ENCODE results near the gene BICD2.

BICD2 gene

DNA sequence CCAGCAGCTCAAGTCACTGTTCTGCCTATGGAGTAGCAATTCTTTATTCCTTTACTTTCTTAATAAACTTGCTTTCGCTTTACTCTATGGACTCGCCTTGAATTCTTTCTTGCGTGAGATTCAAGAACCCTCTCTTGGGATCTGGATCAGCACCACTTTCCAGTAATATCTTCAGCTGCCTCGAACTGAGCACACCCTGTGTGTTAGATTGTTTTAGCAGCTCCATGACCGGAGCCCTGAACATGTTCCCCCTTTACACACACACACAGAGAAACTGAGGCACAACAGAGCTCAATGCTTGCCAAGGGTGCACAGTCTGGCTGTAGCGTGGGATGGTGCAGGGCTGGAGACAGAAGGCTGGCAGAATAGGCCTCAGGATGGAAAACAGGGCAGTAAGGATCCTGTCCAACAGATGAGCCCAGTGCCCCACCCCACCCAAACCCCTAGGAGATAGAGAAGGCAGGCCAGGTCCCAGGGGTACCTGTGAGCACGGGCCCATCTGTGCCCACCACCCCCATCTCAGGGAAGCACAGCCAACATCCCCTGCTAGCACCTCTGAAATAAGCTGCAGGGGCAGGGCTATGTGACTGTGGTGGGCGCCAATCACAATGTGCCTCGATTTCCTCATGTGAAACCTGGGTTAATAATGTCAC, 27.9 kb downstream of the BICD2 start:
- TF ChIP-seq, protein P1, sequence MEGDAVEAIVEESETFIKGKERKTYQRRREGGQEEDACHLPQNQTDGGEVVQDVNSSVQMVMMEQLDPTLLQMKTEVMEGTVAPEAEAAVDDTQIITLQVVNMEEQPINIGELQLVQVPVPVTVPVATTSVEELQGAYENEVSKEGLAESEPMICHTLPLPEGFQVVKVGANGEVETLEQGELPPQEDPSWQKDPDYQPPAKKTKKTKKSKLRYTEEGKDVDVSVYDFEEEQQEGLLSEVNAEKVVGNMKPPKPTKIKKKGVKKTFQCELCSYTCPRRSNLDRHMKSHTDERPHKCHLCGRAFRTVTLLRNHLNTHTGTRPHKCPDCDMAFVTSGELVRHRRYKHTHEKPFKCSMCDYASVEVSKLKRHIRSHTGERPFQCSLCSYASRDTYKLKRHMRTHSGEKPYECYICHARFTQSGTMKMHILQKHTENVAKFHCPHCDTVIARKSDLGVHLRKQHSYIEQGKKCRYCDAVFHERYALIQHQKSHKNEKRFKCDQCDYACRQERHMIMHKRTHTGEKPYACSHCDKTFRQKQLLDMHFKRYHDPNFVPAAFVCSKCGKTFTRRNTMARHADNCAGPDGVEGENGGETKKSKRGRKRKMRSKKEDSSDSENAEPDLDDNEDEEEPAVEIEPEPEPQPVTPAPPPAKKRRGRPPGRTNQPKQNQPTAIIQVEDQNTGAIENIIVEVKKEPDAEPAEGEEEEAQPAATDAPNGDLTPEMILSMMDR (IDR thresholded peaks at IDR 0.05): no peak
- Mint-ChIP-seq H3K4me1 (peaks cover 37% of the 10 kb centered on the region), H3K27me3 (ENCODE audit: low read depth, poor library complexity) (no peaks in the 10 kb centered on the region), H3K36me3 (ENCODE audit: low read depth) (peaks cover 10% of the 10 kb centered on the region), H3K27ac (no peak overlapping the region), H3K9me3 (peaks cover 4% of the 10 kb centered on the region), H3K4me3 (no peak overlapping the region)
- DNase-seq: no peak

DNA sequence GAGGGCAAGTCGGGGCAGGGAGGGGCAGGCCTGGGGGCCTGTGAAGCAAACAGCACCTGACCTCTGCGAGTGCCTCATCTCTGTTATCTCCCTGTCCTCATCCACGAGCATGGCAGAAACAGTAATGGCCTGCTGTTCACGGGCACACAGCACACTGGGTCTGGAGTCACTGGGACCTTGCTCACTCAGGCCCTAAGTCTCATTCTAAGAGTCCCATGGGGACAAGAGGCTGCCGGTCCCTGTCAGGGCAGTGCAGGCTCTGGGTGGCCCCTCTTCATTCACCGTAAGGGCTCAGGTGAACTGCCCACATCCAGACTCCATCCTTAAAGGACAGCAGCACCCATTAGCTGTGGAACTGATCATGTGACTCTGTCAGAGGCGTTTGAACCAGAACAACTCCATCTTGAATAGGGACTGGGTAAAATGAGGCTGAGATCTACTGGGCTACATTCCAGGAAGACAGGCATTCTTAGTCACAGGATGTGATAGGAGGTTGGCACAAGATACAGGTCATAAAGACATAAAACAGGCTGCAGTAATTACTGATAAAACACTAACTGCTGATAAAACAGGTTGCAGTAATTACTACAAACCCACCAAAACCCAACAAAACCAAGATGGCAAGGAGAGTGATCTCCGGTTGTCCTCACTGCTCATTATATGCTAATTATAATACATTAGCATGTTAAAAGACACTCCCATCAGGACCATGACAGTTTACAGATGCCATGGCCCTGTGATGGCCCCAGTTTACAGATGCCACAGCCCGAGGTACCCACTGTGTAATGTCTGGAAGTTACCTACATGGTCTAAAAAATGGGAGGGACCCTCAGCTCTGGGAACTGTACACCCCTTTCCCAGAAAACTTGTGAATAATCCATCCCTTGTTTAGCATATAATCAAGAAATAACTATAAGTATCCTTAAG, 28.7 kb downstream of the BICD2 start:
- Mint-ChIP-seq H3K4me3 (no peak overlapping the region), H3K36me3 (ENCODE audit: low read depth) (peaks cover 10% of the 10 kb centered on the region), H3K27ac (no peak overlapping the region), H3K4me1 (peaks cover 35% of the 10 kb centered on the region), H3K9me3 (peaks cover 4% of the 10 kb centered on the region), H3K27me3 (ENCODE audit: low read depth, poor library complexity) (no peaks in the 10 kb centered on the region)
- DNase-seq: no peak
- TF ChIP-seq, protein P1 (IDR thresholded peaks at IDR 0.05): no peak

DNA sequence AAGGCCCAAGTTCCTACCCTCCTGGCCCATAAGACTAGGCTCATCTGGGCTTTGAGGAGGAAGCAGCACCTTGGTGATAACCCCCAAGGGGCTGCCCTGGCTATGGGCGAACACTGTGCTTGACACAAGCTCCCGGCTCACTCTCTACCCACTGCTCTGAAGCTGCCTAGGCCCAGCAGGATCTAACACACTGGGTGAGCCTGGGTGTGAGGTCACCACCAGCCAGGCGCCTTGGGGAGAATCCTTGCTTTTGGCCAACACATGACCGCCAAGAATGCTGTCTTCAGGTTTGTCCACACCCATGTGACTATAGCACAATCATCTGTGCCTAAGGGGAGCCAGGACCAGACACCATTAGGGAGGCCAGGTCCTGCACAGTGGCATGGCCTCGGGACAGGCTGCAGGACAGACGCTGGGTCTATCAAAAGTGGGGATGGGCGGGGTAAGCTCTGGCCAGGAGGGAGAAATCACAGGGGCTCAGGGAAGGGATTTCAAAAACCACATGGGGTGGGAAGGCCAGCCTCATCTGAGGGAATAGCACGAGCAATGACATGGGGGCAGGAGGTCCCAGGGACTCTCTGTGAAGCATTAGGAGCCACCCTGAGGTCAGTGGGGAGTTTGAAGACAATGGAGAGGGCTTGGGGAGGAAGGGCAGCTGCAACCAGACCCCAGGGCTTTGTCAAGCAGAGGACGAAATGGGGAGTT, 29.6 kb downstream of the BICD2 start:
- Mint-ChIP-seq H3K4me3 (no peak overlapping the region), H3K36me3 (ENCODE audit: low read depth) (peaks cover 10% of the 10 kb centered on the region), H3K27me3 (ENCODE audit: low read depth, poor library complexity) (no peaks in the 10 kb centered on the region), H3K4me1 (peaks cover 34% of the 10 kb centered on the region), H3K9me3 (peaks cover 4% of the 10 kb centered on the region), H3K27ac (peak overlapping the region; percentile 87)
- TF ChIP-seq, protein P1 (IDR thresholded peaks at IDR 0.05): no peak
- DNase-seq: no peak

DNA sequence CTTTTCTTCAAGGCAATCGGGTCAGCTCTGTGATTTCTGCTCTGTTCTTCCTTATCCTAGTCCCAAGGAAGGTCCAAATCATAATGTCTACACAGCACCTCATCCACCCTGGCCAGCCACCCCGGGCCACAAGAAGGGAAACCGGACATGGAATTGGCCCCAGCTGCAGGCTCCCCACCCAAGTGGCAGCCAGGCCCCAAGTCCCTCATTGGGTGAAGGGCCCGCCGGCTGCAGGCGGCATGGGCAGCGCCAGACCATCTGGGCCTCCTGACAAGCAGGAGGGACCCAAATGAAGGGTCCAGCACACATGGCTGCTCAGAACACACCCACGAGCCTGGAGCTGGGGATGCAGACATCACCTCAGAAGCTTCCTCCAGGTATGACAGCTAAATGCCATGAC, 33.7 kb downstream of the BICD2 start:
- no peak overlapping the region for H3K4me3 Mint-ChIP-seq
- no peak for DNase-seq
- TF ChIP-seq, protein P1 (IDR thresholded peaks at IDR 0.05): no peak

DNA sequence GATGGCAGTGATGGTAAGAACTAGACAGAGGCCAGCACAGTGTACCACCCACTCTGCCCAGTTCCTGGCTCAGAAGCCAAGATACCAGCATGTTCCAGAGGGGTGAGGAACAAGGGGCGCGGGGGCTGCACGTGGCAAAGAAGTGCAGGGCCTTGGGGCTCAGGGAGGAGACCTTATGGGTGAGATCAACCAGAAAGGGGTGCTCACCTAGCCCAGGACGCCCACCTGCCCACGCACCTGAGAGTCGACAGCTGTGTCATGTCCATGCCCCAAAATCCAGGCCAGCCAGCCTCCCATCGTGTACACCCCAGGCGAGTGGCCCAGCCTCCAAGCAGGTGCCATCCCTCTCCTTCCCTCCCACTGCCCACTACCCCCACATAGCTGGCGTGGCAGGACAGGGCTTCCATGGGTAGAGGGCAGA, 34.9 kb downstream of the BICD2 start:
- Mint-ChIP-seq H3K9me3 (peaks cover 4% of the 10 kb centered on the region), H3K4me3 (no peak overlapping the region), H3K36me3 (ENCODE audit: low read depth) (peaks cover 10% of the 10 kb centered on the region), H3K27me3 (ENCODE audit: low read depth, poor library complexity) (peaks cover 4% of the 10 kb centered on the region), H3K27ac (peak overlapping the region; percentile 68), H3K4me1 (peaks cover 45% of the 10 kb centered on the region)
- DNase-seq: no peak
- TF ChIP-seq, protein P1 (IDR thresholded peaks at IDR 0.05): no peak

More for the DNA sequence above, 33.7 kb downstream of the BICD2 start:
- Mint-ChIP-seq H3K36me3 (ENCODE audit: low read depth) (peaks cover 10% of the 10 kb centered on the region), H3K27ac (peak overlapping the region; percentile 68), H3K9me3 (peaks cover 4% of the 10 kb centered on the region), H3K4me1 (peaks cover 53% of the 10 kb centered on the region), H3K27me3 (ENCODE audit: low read depth, poor library complexity) (peaks cover 4% of the 10 kb centered on the region)

Data from nephron progenitor cell (in vitro differentiated cells).